Aorta (tissue), 5 donors: Measurements from ENCODE around the gene MIDN. TPM values are rescaled to one million over a fixed set of nuclear protein-coding genes. Genes with fewer than 3 reads are reported as not detected.
"Not testable (repeated sequence)": the region's sequence is repeated elsewhere in the genome, so short reads cannot be mapped to it uniquely, and the experiment has no call there.

Experiments used
- ATAC-seq: fragments of 200-7000 bp; cut with Tn5 transposase; one replicate; pipeline ENCODE4 v1.9.1; 2022; ENCODE audit warnings: moderate library complexity; ENCODE audit not compliant: low FRiP score
- DNase-seq, 2 donors: peaks; one replicate each; pipeline ENCODE4 v3.0.0-alpha.2; 2020
- H3K27ac ChIP-seq, 2 donors: one replicate each; pipeline ENCODE4 v1.5.1; 2013; ENCODE audit warnings: low read length in 2 of 2, mild to moderate bottlenecking in 2 of 2, moderate library complexity in 2 of 2, control low read depth in 1 of 2, inconsistent platforms in 1 of 2, low read depth in 1 of 2
- H3K27me3 ChIP-seq, 2 donors: one replicate each; pipeline ENCODE4 v1.6.1; 2013; ENCODE audit warnings: control low read depth in 1 of 2, low read length in 1 of 2, mild to moderate bottlenecking in 1 of 2, moderate library complexity in 1 of 2; ENCODE audit not compliant: insufficient read depth in 2 of 2, control insufficient read depth in 1 of 2
- H3K36me3 ChIP-seq, 2 donors: one replicate each; pipeline ENCODE4 v1.6.1; 2013; ENCODE audit warnings: control low read depth in 1 of 2, low read length in 1 of 2, mild to moderate bottlenecking in 1 of 2; ENCODE audit not compliant: insufficient read depth in 2 of 2, control insufficient read depth in 1 of 2
- H3K4me1 ChIP-seq, 2 donors: one replicate each; pipeline ENCODE4 v1.6.1; 2013; ENCODE audit warnings: low read length in 2 of 2, control low read depth in 1 of 2, mild to moderate bottlenecking in 1 of 2, moderate library complexity in 1 of 2; ENCODE audit not compliant: insufficient read depth in 2 of 2, control insufficient read depth in 1 of 2
- H3K4me3 ChIP-seq, 2 donors: one replicate each; pipeline ENCODE4 v1.5.1; 2013; ENCODE audit warnings: low read length in 2 of 2, control low read depth in 1 of 2, mild to moderate bottlenecking in 1 of 2
- H3K9me3 ChIP-seq: one replicate; pipeline ENCODE4 v1.6.1; 2013; ENCODE audit warnings: mild to moderate bottlenecking, low read length; ENCODE audit not compliant: control insufficient read depth
- WGBS, 2 donors: extraction: QIAGEN DNeasy Blood & Tissue Kit; methylation state at CpG; one replicate each; pipeline ENCODE4 v1.1.7; 2013; 5-methylcytosine and 5-hydroxymethylcytosine counted together
- intact Hi-C, 2 donors: fragments of 100-400 bp; cut with DNase I; formaldehyde crosslinking; loops; one replicate each; pipeline versions ENCODE4 v1.14.2 to v1.15.0; 2022
- long read RNA-seq, 2 donors: library from polyadenylated mRNA; unstranded; transcript quantifications; one replicate each; pipeline ENCODE4 v2.0.0, GENCODE V29; 2020 to 2021
- polyA plus RNA-seq, 2 donors: library from polyadenylated mRNA; stranded (reverse); fragments of 200-250 nt; gene quantifications; one replicate each; pipeline ENCODE4 v1.2.3, GENCODE V29; 2013
- total RNA-seq, 2 donors: library from RNA; stranded (reverse); fragmentation: NEBNext Ultra II Directional; extraction: Animal tissue kit (Norgen Biotek cat#: 25700); gene quantifications; one replicate each; pipeline ENCODE4 v1.2.1, GENCODE V29; 2021
- donor health status: healthy with polysubstance abuse.
- donor health status: Bipolar disorder and iron deficiency.
- donor health status: DM: no; HTN: no; CAD: no.
- donor health status: DM: no; HTN: no; CAD: no.
- donor health status: DM: yes; HTN: yes; CAD: no.

Gene MIDN
- 100 to 1,000 TPM; 112 to 121 TPM for total RNA-seq
- polyA plus RNA-seq, result 10 to 100 TPM; 11.8 to 27.4 TPM
- long read RNA-seq, donor 1, partial matches to known transcripts, result 4 of 10 reads
- long read RNA-seq, donor 1, other reads (novel, unspliced or antisense), result 6 of 10 reads
- long read RNA-seq, donor 2, partial matches to known transcripts, result 7 of 12 reads
- long read RNA-seq, donor 2, other reads (novel, unspliced or antisense), result 3 of 12 reads

DNA sequence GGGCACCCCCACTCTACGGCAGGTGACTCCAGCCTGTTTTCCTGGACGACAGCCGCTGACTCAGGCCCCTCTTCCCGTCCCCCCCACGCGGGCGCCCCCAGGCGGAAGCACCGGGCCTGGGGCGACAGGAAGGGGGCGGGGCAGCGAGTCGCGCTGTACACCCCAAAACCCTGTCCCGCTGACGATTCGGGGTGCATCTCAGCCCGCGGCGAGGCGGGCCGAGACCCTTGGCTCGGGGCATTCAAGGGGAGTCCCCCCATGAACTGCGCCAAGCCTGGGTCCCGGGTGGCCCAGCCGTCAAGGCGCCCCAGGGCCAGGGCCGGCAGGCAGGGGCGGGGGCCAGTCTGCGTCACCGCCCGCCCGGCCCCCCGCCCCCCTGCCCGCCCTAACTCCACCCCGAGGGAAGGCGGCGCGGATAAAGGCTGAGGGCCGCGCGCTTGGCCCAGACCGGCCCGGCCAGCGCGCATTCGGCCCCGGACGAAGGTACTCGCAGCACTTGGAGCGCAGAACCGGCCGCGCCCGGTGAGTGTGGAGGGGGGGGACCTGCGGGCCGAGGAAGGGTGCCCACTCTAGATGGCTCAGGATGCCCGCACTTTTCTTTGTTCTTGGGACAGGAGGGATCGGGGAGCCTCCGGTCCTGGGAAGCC is at the start of gene MIDN:
Gene MIDN, plus strand, starts transcription at position 445 of the 647 bp plus-strand sequence. CDS start 1,714 bp downstream, outside the sequence.
- no peaks in the 10 kb centered on the region for H3K4me1 ChIP-seq
- intact Hi-C loops, result loop anchor here in 1 of 2 donors (1.0 kb wide), 1 partner anchor 18 kb away; no protein-coding TSS in a partner anchor
- ATAC-seq, result peak; percentile 49

GRCh38 chr19:1199531-1199930 is 48.9 kb upstream of the MIDN start:
- intact Hi-C loops, result no loop called here
- Histone ChIP-seq H3K4me3 (no peak overlapping the region), H3K27me3 (no peaks in the 10 kb centered on the region), H3K4me1 (no peaks in the 10 kb centered on the region), H3K27ac (no peak overlapping the region), H3K9me3 (no peaks in the 10 kb centered on the region), H3K36me3 (no peaks in the 10 kb centered on the region)
- no peak for ATAC-seq
- no peak for DNase-seq
- 88 to 95% methylated on average over 10 of the region's 10 CpGs for WGBS, 2 donors

More for the DNA sequence above, at the start of gene MIDN:
- DNase-seq, result peak; percentile 91 to 95
- Histone ChIP-seq H3K27me3 (peaks cover 0 to 2% of the 10 kb centered on the region in 2 donors), H3K27ac (peak within 1 kb of the TSS; percentile 92 to 98), H3K4me3 (peak within 1 kb of the TSS; percentile 45 to 84), H3K36me3 (no peaks in the 10 kb centered on the region), H3K9me3 (no peaks in the 10 kb centered on the region)
- 1% methylated on average over 54 to 60 of the region's 60 CpGs for WGBS, 2 donors

GRCh38 chr19:1200614-1201013 is 47.8 kb upstream of the MIDN start:
- DNase-seq, ATAC-seq, H3K27me3 ChIP-seq, H3K9me3 ChIP-seq, intact Hi-C loops, H3K4me1 ChIP-seq, H3K4me3 ChIP-seq, H3K36me3 ChIP-seq, H3K27ac ChIP-seq: not testable (repeated sequence)
- 82 to 86% methylated on average over 4 of the region's 4 CpGs for WGBS, 2 donors

DNA sequence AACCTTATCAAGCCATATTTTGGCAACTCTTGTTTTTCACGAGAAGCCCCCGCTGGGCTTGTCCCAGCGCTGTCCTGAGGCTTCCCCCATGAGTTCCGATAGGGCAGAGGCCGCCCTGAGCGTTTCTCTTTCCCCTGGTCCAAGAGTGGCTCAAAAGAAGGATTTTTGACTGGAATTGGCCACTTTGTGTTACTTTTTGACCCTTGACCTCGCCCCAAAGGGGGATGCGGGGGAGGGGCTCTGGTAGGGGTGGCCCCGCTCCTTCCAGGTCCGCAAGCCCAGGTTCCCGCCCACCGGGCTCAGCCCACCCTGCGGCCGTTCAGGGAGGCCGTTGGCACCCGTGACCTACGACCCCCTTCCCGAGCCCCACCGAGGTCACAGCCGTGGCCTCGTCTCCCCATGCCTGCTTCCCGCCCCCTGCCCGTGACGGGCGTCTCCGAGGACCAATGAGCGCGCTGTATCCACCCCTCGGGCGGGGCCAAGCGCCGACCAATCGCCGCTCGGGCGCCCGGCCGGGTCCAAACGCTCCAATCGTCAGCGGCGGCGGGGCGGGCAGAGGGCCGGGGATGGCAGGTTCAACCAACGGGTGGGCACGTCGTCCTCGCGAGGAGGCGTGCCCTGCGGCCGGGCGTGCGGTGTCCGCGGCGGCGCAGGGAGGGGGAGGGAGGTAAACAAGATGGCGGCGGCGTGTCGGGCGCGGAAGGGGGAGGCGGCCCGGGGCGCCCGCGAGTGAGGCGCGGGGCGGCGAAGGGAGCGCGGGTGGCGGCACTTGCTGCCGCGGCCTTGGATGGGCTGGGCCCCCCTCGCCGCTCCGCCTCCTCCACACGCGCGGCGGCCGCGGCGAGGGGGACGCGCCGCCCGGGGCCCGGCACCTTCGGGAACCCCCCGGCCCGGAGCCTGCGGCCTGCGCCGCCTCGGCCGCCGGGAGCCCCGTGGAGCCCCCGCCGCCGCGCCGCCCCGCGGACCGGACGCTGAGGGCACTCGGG is 43.0 kb upstream of the MIDN start, which contains the start of gene STK11:
Gene STK11, plus strand, starts transcription at position 665 of the 986 bp plus-strand sequence. CDS start 1,136 bp downstream, outside the sequence.
- intact Hi-C loops, result no loop called here

GRCh38 chr19:1206150-1206863 is 42.1 kb upstream of the MIDN start:
- no peaks in the 10 kb centered on the region for H3K27me3 ChIP-seq
- H3K36me3 ChIP-seq, result no peaks in the 10 kb centered on the region
- H3K4me3 ChIP-seq, result peak overlapping the region; percentile 91 to 96
- no peaks in the 10 kb centered on the region for H3K4me1 ChIP-seq
- DNase-seq, result no peak
- peak overlapping the region; percentile 32 to 45 for H3K27ac ChIP-seq
- intact Hi-C loops, result no loop called here
- H3K9me3 ChIP-seq, result no peaks in the 10 kb centered on the region
- no peak for ATAC-seq
- 0% methylated on average over 60 to 78 of the region's 78 CpGs for WGBS, 2 donors

More for the DNA sequence above, 43.0 kb upstream of the MIDN start, which contains the start of gene STK11:
- Histone ChIP-seq H3K27me3 (no peaks in the 10 kb centered on the region), H3K27ac (peak within 1 kb of the TSS; percentile 32 to 35), H3K9me3 (no peaks in the 10 kb centered on the region), H3K36me3 (no peaks in the 10 kb centered on the region), H3K4me1 (no peaks in the 10 kb centered on the region), H3K4me3 (peak within 1 kb of the TSS; percentile 91 to 96)
- ATAC-seq, result peak; percentile 96
- peak; percentile 99 to 100 for DNase-seq
- 3 to 5% methylated on average over 68 to 114 of the region's 114 CpGs for WGBS, 2 donors

DNA sequence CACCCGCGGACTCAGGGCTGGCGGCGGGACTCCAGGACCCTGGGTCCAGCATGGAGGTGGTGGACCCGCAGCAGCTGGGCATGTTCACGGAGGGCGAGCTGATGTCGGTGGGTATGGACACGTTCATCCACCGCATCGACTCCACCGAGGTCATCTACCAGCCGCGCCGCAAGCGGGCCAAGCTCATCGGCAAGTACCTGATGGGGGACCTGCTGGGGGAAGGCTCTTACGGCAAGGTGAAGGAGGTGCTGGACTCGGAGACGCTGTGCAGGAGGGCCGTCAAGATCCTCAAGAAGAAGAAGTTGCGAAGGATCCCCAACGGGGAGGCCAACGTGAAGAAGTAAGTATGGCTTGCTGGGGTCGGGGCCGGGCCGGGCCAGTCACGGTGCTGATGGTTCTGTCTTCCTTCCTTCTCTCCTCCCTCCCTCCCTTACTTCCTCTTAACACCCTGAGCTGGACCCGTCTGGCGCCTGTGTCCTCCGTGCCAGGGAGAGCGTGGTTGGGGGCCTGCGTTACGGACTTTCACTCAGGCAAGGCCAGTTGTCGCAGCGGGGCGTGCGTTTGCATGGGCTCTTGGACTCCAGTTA is 41.4 kb upstream of the MIDN start:
- DNase-seq, result no peak
- 1% methylated on average over 37 to 38 of the region's 38 CpGs for WGBS, 2 donors
- H3K4me1 ChIP-seq, result no peaks in the 10 kb centered on the region

DNA sequence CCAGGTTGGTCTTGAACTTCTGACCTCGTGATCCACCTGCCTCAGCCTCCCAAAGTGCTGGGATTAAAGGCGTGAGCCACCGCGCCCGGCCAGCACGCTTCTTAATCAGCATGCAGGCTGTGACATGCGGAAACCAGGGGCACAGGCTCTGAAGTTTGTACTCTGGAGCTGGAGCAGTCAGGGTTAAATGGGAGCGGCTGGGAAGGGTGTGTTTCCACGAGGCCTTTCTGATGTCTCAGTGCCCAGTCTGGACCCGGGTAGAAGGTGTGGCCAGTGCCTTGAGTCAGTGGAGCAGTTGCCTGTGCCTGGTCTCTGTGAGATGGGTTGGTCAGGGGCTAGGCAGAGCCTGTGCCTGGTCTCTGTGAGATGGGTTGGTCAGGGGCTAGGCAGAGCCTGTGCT is 39.6 kb upstream of the MIDN start:
- DNase-seq, result not testable (repeated sequence)

More for the DNA sequence above, 41.4 kb upstream of the MIDN start:
- Histone ChIP-seq H3K9me3 (no peaks in the 10 kb centered on the region), H3K4me3 (peak overlapping the region; percentile 91 to 96), H3K27me3 (no peaks in the 10 kb centered on the region), H3K27ac (peak overlapping the region; percentile 12 to 45), H3K36me3 (no peaks in the 10 kb centered on the region)
- peak; percentile 46 for ATAC-seq
- intact Hi-C loops, result no loop called here

GRCh38 chr19:1210227-1210538 is 38.2 kb upstream of the MIDN start:
- Histone ChIP-seq H3K27me3 (no peaks in the 10 kb centered on the region), H3K27ac (no peak overlapping the region), H3K4me1 (no peaks in the 10 kb centered on the region), H3K9me3 (no peaks in the 10 kb centered on the region), H3K36me3 (no peaks in the 10 kb centered on the region), H3K4me3 (no peak overlapping the region)
- DNase-seq (no peak), ATAC-seq (no peak)
- WGBS, 2 donors, result 91 to 92% methylated on average over 13 of the region's 13 CpGs
- intact Hi-C loops, result no loop called here

More for the DNA sequence above, 39.6 kb upstream of the MIDN start:
- H3K9me3 ChIP-seq, H3K27me3 ChIP-seq, H3K4me1 ChIP-seq, ATAC-seq, intact Hi-C loops, H3K4me3 ChIP-seq, H3K27ac ChIP-seq, H3K36me3 ChIP-seq: not testable (repeated sequence)
- 71 to 76% methylated on average over 10 of the region's 10 CpGs for WGBS, 2 donors
